Lower lobe of right lung (tissue), 2 donors: ENCODE results near the gene AMER3. TPM values are rescaled to one million over a fixed set of nuclear protein-coding genes. Genes with fewer than 3 reads are reported as not detected.
"Not testable (repeated sequence)": the region's sequence is repeated elsewhere in the genome, so short reads cannot be mapped to it uniquely, and the experiment has no call there.

Experiments used
- ATAC-seq, 2 donors: fragments of 200-7000 bp; cut with Tn5 transposase; one replicate each; pipeline ENCODE4 v1.9.1; 2020 to 2022; ENCODE audit warnings: mild to moderate bottlenecking in 2 of 2, moderate library complexity in 2 of 2
- DNase-seq: peaks from one replicate; pipeline ENCODE4 v3.0.0-alpha.2; 2020
- H3K27ac ChIP-seq: fragments of 200-600 bp; one replicate; pipeline ENCODE4 v1.8.0; 2022
- H3K27me3 ChIP-seq: fragments of 200-600 bp; one replicate; pipeline ENCODE4 v1.8.0; 2022; ENCODE audit warnings: low read depth
- H3K36me3 ChIP-seq: fragments of 200-600 bp; one replicate; pipeline ENCODE4 v1.8.0; 2022; ENCODE audit warnings: mild to moderate bottlenecking
- H3K4me1 ChIP-seq: fragments of 200-600 bp; one replicate; pipeline ENCODE4 v1.8.0; 2022
- H3K4me3 ChIP-seq: fragments of 200-600 bp; one replicate; pipeline ENCODE4 v1.8.0; 2022; ENCODE audit warnings: mild to moderate bottlenecking
- H3K9me3 ChIP-seq: fragments of 200-600 bp; one replicate; pipeline ENCODE4 v1.8.0; 2022
- intact Hi-C: fragments of 100-400 bp; cut with DNase I; formaldehyde crosslinking; loops from one replicate; pipeline ENCODE4 v1.11.0; 2022
- total RNA-seq: library from RNA; stranded (reverse); fragmentation: NEBNext Ultra II Directional; extraction: Animal tissue kit (Norgen Biotek cat#: 25700); gene quantifications from one replicate; pipeline ENCODE4 v1.2.1, GENCODE V29; 2021
- TF ChIP-seq, protein P1 (sequence below): fragments of 200-600 bp; IDR thresholded peaks from one replicate; pipeline ENCODE4 v1.8.0; 2022; ENCODE audit warnings: antibody characterized with exemption, mild to moderate bottlenecking
- donor health status: DM: no; HTN: yes; CAD: no; lungs with severe emphysema.

The AMER3 gene
- total RNA-seq, 1 donor from 2014 or later, result not detected

- intact Hi-C loops, result no loop called here
- ATAC-seq, result peak; percentile 95 to 97
- peak; percentile 86 for DNase-seq
- Histone ChIP-seq H3K4me3 (peak overlapping the region; percentile 64), H3K36me3 (no peaks in the 10 kb centered on the region), H3K27me3 (peaks cover 10% of the 10 kb centered on the region), H3K27ac (peak overlapping the region; percentile 71), H3K4me1 (peaks cover 15% of the 10 kb centered on the region), H3K9me3 (no peaks in the 10 kb centered on the region)
- TF ChIP-seq, protein P1, sequence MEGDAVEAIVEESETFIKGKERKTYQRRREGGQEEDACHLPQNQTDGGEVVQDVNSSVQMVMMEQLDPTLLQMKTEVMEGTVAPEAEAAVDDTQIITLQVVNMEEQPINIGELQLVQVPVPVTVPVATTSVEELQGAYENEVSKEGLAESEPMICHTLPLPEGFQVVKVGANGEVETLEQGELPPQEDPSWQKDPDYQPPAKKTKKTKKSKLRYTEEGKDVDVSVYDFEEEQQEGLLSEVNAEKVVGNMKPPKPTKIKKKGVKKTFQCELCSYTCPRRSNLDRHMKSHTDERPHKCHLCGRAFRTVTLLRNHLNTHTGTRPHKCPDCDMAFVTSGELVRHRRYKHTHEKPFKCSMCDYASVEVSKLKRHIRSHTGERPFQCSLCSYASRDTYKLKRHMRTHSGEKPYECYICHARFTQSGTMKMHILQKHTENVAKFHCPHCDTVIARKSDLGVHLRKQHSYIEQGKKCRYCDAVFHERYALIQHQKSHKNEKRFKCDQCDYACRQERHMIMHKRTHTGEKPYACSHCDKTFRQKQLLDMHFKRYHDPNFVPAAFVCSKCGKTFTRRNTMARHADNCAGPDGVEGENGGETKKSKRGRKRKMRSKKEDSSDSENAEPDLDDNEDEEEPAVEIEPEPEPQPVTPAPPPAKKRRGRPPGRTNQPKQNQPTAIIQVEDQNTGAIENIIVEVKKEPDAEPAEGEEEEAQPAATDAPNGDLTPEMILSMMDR, result no peak
Measured at GRCh38 chr2:130727286-130727924, 27.9 kb upstream of the AMER3 start.

GRCh38 chr2:130728007-130728454 lies 27.3 kb upstream of the AMER3 start:
- intact Hi-C loops, result no loop called here
- peak overlapping the region; percentile 64 for H3K4me3 ChIP-seq
- DNase-seq (no peak), ATAC-seq (peak; percentile 58 to 69)
- peak overlapping the region; percentile 46 for H3K27ac ChIP-seq
- H3K4me1 ChIP-seq, result peaks cover 15% of the 10 kb centered on the region
- H3K27me3 ChIP-seq, result peaks cover 10% of the 10 kb centered on the region
- TF ChIP-seq, protein P1, result no peak
- H3K9me3 ChIP-seq, result no peaks in the 10 kb centered on the region
- no peaks in the 10 kb centered on the region for H3K36me3 ChIP-seq

- peak within 1 kb of the TSS; percentile 64 for H3K4me3 ChIP-seq
- H3K4me1 ChIP-seq, result peaks cover 15% of the 10 kb centered on the region
- intact Hi-C loops, result no loop called here
- H3K27ac ChIP-seq, result peak within 1 kb of the TSS; percentile 46
- no peaks in the 10 kb centered on the region for H3K36me3 ChIP-seq
- DNase-seq, result no peak
- H3K27me3 ChIP-seq, result peaks cover 10% of the 10 kb centered on the region
- TF ChIP-seq, protein P1, result no peak
- H3K9me3 ChIP-seq, result no peaks in the 10 kb centered on the region
- ATAC-seq, result no peak
Measured at GRCh38 chr2:130728549-130729316, 26.6 kb upstream of the AMER3 start, which contains the start of gene GPR148. GPR148 (plus strand) TSS chr2:130729070; CDS start chr2:130729152, 82 bp downstream.

GRCh38 chr2:130729322-130730299 lies 25.7 kb upstream of the AMER3 start:
- Histone ChIP-seq H3K27me3 (peaks cover 10% of the 10 kb centered on the region), H3K9me3 (no peaks in the 10 kb centered on the region), H3K36me3 (no peaks in the 10 kb centered on the region), H3K4me3 (no peak overlapping the region), H3K27ac (no peak overlapping the region), H3K4me1 (peaks cover 15% of the 10 kb centered on the region)
- ATAC-seq (no peak), DNase-seq (no peak)
- TF ChIP-seq, protein P1, result no peak
- intact Hi-C loops, result no loop called here

DNA sequence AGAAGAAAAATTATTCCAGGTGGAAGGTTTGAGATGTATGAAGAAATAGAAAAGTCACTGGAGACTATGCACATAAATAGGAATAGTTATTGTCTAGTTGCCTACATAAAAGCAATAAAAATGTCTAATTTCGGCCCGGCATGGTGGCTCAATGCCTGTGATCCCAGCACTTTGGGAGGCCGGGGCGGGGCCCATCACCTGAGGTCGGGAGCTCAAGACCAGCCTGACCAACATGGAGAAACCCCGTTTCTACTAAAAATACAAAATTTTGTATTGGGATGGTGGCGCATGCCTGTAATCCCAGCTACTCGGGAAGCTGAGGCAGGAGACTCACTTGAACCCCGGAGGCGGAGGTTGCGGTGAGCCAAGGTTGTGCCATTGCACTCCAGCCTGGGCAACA lies 23.1 kb upstream of the AMER3 start:
- H3K4me1 ChIP-seq, H3K27ac ChIP-seq, H3K36me3 ChIP-seq, H3K9me3 ChIP-seq, DNase-seq, H3K27me3 ChIP-seq, intact Hi-C loops, ATAC-seq, H3K4me3 ChIP-seq: not testable (repeated sequence)
